Sigmoid colon (tissue), 7 donors: ENCODE measurements around the gene TEX264. TPM values are rescaled to one million over a fixed set of nuclear protein-coding genes. Genes with fewer than 3 reads are reported as not detected.
A peak's percentile ranks its signal among the peaks of the same experiment; 100 is the strongest.

Experiments used
- DNase-seq: peaks from one replicate; pipeline ENCODE4 v3.0.0-alpha.2; 2019
- H3K27ac ChIP-seq, 4 donors: fragments of 200-600 bp; sonication (generic); one replicate each; pipeline ENCODE4 v1.5.1; 2016 to 2019; ENCODE audit warnings: mild to moderate bottlenecking in 1 of 4
- H3K27me3 ChIP-seq, 3 donors: fragments of 200-600 bp; sonication (generic); one replicate each; pipeline ENCODE4 v1.5.1; 2019; ENCODE audit warnings: mild to moderate bottlenecking in 1 of 3
- H3K36me3 ChIP-seq, 4 donors: fragments of 200-600 bp; sonication (generic); one replicate each; pipeline ENCODE4 v1.5.1; 2016 to 2019
- H3K4me1 ChIP-seq, 4 donors: fragments of 200-600 bp; sonication (generic); one replicate each; pipeline ENCODE4 v1.5.1; 2017 to 2019
- H3K4me3 ChIP-seq, 4 donors: fragments of 200-600 bp; sonication (generic); one replicate each; pipeline ENCODE4 v1.5.1; 2017 to 2019; ENCODE audit warnings: mild to moderate bottlenecking in 2 of 4, moderate library complexity in 1 of 4
- H3K9me3 ChIP-seq, 4 donors: fragments of 200-600 bp in 3 of 4; sonication (generic) in 3 of 4; one replicate each; pipeline versions ENCODE4 v1.5.1 to v1.6.1; 2013 to 2019
- CTCF ChIP-seq, 4 experiments: fragments of 450-650 bp in 3 of 4; fragments of 200-600 bp in 1 of 4; IDR thresholded peaks; one replicate each; pipeline ENCODE4 v1.5.1; 2016 to 2019; ENCODE audit warnings: antibody characterized with exemption in 4 of 4, mild to moderate bottlenecking in 3 of 4, moderate library complexity in 2 of 4
- EP300 ChIP-seq, 4 donors: sonication (generic); formaldehyde crosslinking; IDR thresholded peaks; one replicate each; pipeline ENCODE4 v1.6.1; 2017; ENCODE audit warnings: antibody characterized with exemption in 4 of 4
- POLR2A ChIP-seq, 2 donors: fragments of 450-650 bp; IDR thresholded peaks; one replicate each; pipeline ENCODE4 v1.6.1; 2016; ENCODE audit warnings: antibody characterized with exemption in 2 of 2, mild to moderate bottlenecking in 2 of 2, moderate library complexity in 2 of 2
- POLR2AphosphoS5 ChIP-seq, 4 donors: sonication (generic); formaldehyde crosslinking; IDR thresholded peaks; one replicate each; pipeline ENCODE4 v1.6.1; 2017; ENCODE audit warnings: antibody characterized with exemption in 4 of 4
- WGBS, 2 donors: extraction: QIAGEN DNeasy Blood & Tissue Kit; methylation state at CpG; one replicate each; pipeline ENCODE4 v1.1.7; 2013; 5-methylcytosine and 5-hydroxymethylcytosine counted together
- intact Hi-C: fragments of 100-400 bp; cut with DNase I; formaldehyde crosslinking; loops from one replicate; pipeline ENCODE4 v1.15.1; 2023
- polyA plus RNA-seq, 3 donors: library from polyadenylated mRNA; stranded (reverse); fragments of 200-250 nt; gene quantifications; one replicate each; pipeline ENCODE4 v1.2.3, GENCODE V29; 2013
- total RNA-seq, 4 donors: library from RNA; depleted of rRNA; stranded (reverse); fragments of >200 nt; gene quantifications; one replicate each; pipeline ENCODE4 v1.1.0, GENCODE V29; 2016
- donor health status: healthy with polysubstance abuse.
- donor health status: Bipolar disorder and iron deficiency.
- donor health status: healthy.

TEX264 gene
- total and polyA plus RNA-seq, 7 donors, result 23.4 to 79.7 (median 69.3) TPM

DNA sequence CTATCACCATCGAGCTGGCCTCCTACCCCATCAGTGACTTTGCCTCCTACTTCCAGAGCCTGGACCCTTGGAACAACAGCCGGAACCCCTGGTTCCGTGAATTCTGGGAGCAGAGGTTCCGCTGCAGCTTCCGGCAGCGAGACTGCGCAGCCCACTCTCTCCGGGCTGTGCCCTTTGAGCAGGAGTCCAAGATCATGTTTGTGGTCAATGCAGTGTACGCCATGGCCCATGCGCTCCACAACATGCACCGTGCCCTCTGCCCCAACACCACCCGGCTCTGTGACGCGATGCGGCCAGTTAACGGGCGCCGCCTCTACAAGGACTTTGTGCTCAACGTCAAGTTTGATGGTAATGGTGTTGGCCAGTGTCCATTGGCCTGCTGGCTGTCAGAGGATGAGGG, 41.9 kb downstream of the TEX264 start:
- Histone ChIP-seq H3K9me3 (no peaks in the 10 kb centered on the region), H3K27ac (no peak overlapping the region), H3K4me3 (no peak overlapping the region), H3K27me3 (peaks cover 0 to 1% (median 0%) of the 10 kb centered on the region in 3 donors), H3K36me3 (no peaks in the 10 kb centered on the region), H3K4me1 (no peaks in the 10 kb centered on the region)
- 91 to 95% methylated on average over 19 of the region's 19 CpGs for WGBS, 2 donors
- intact Hi-C loops, result no loop called here
- no peak for DNase-seq
- TF ChIP-seq POLR2A (IDR thresholded peaks at IDR 0.05) (no peak), EP300 (IDR thresholded peaks at IDR 0.05) (no peak), POLR2AphosphoS5 (IDR thresholded peaks at IDR 0.05) (no peak), CTCF (IDR thresholded peaks at IDR 0.05) (no peak)

DNA sequence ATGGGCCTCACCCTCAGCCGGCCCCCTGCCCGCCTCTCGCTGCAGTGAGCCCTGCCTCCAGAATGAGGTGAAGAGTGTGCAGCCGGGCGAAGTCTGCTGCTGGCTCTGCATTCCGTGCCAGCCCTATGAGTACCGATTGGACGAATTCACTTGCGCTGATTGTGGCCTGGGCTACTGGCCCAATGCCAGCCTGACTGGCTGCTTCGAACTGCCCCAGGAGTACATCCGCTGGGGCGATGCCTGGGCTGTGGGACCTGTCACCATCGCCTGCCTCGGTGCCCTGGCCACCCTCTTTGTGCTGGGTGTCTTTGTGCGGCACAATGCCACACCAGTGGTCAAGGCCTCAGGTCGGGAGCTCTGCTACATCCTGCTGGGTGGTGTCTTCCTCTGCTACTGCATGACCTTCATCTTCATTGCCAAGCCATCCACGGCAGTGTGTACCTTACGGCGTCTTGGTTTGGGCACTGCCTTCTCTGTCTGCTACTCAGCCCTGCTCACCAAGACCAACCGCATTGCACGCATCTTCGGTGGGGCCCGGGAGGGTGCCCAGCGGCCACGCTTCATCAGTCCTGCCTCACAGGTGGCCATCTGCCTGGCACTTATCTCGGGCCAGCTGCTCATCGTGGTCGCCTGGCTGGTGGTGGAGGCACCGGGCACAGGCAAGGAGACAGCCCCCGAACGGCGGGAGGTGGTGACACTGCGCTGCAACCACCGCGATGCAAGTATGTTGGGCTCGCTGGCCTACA, 44.4 kb downstream of the TEX264 start:
- WGBS, 2 donors, result 92 to 95% methylated on average over 36 of the region's 36 CpGs
- Histone ChIP-seq H3K9me3 (no peaks in the 10 kb centered on the region), H3K27ac (no peak overlapping the region), H3K36me3 (no peaks in the 10 kb centered on the region), H3K4me3 (no peak overlapping the region), H3K27me3 (peaks cover 0 to 7% (median 0%) of the 10 kb centered on the region in 3 donors), H3K4me1 (no peaks in the 10 kb centered on the region)
- intact Hi-C loops, result no loop called here
- TF ChIP-seq POLR2AphosphoS5 (IDR thresholded peaks at IDR 0.05) (no peak), EP300 (IDR thresholded peaks at IDR 0.05) (no peak), POLR2A (IDR thresholded peaks at IDR 0.05) (no peak), CTCF (IDR thresholded peaks at IDR 0.05) (no peak)
- DNase-seq, result peak; percentile 60

DNA sequence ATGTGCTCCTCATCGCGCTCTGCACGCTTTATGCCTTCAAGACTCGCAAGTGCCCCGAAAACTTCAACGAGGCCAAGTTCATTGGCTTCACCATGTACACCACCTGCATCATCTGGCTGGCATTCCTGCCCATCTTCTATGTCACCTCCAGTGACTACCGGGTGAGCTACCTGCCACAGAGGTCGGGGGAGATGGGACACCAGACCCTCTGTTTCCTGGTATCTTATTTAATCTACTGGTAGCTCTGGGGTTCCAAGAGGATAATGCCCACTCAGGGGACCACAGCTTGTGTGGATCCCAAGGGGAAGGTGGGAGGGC, 44.9 kb downstream of the TEX264 start:
- Histone ChIP-seq H3K36me3 (no peaks in the 10 kb centered on the region), H3K4me3 (no peak overlapping the region), H3K9me3 (no peaks in the 10 kb centered on the region), H3K27ac (no peak overlapping the region), H3K4me1 (no peaks in the 10 kb centered on the region), H3K27me3 (peaks cover 0 to 7% (median 0%) of the 10 kb centered on the region in 3 donors)
- peak; percentile 55 for DNase-seq
- intact Hi-C loops, result no loop called here
- WGBS, 2 donors, result 96 to 99% methylated on average over 8 of the region's 8 CpGs
- TF ChIP-seq POLR2A (IDR thresholded peaks at IDR 0.05) (no peak), CTCF (IDR thresholded peaks at IDR 0.05) (no peak), EP300 (IDR thresholded peaks at IDR 0.05) (no peak), POLR2AphosphoS5 (IDR thresholded peaks at IDR 0.05) (no peak)

GRCh38 chr3:51716805-51717204, 45.8 kb downstream of the TEX264 start:
- intact Hi-C loops, result no loop called here
- Histone ChIP-seq H3K9me3 (no peaks in the 10 kb centered on the region), H3K36me3 (no peaks in the 10 kb centered on the region), H3K4me1 (no peaks in the 10 kb centered on the region), H3K4me3 (no peak overlapping the region), H3K27me3 (peaks cover 0 to 7% (median 0%) of the 10 kb centered on the region in 3 donors), H3K27ac (no peak overlapping the region)
- WGBS, 2 donors, result 77 to 84% methylated on average over 5 of the region's 5 CpGs
- no peak for DNase-seq
- TF ChIP-seq EP300 (IDR thresholded peaks at IDR 0.05), result no peak
- no peak for TF ChIP-seq POLR2AphosphoS5 (IDR thresholded peaks at IDR 0.05)
- no peak for TF ChIP-seq CTCF (IDR thresholded peaks at IDR 0.05)

- intact Hi-C loops, result no loop called here
- Histone ChIP-seq H3K27ac (no peak overlapping the region), H3K27me3 (peaks cover 0 to 7% (median 0%) of the 10 kb centered on the region in 3 donors), H3K4me3 (no peak overlapping the region), H3K36me3 (no peaks in the 10 kb centered on the region), H3K4me1 (no peaks in the 10 kb centered on the region), H3K9me3 (no peaks in the 10 kb centered on the region)
- WGBS, 2 donors, result 90 to 94% methylated on average over 10 of the region's 10 CpGs
- no peak for DNase-seq
- TF ChIP-seq POLR2AphosphoS5 (IDR thresholded peaks at IDR 0.05) (no peak), EP300 (IDR thresholded peaks at IDR 0.05) (no peak), POLR2A (IDR thresholded peaks at IDR 0.05) (no peak), CTCF (IDR thresholded peaks at IDR 0.05) (no peak)
Measured at GRCh38 chr3:51717446-51717845, 46.4 kb downstream of the TEX264 start.
